ENCODE measurements around the gene ODAD2. TPM values are rescaled to one million over a fixed set of nuclear protein-coding genes. Genes with fewer than 3 reads are reported as not detected.
A peak's percentile ranks its signal among the peaks of the same experiment; 100 is the strongest.
"Not testable (repeated sequence)": the region's sequence is repeated elsewhere in the genome, so short reads cannot be mapped to it uniquely, and the experiment has no call there.

Gene ODAD2, protein sequence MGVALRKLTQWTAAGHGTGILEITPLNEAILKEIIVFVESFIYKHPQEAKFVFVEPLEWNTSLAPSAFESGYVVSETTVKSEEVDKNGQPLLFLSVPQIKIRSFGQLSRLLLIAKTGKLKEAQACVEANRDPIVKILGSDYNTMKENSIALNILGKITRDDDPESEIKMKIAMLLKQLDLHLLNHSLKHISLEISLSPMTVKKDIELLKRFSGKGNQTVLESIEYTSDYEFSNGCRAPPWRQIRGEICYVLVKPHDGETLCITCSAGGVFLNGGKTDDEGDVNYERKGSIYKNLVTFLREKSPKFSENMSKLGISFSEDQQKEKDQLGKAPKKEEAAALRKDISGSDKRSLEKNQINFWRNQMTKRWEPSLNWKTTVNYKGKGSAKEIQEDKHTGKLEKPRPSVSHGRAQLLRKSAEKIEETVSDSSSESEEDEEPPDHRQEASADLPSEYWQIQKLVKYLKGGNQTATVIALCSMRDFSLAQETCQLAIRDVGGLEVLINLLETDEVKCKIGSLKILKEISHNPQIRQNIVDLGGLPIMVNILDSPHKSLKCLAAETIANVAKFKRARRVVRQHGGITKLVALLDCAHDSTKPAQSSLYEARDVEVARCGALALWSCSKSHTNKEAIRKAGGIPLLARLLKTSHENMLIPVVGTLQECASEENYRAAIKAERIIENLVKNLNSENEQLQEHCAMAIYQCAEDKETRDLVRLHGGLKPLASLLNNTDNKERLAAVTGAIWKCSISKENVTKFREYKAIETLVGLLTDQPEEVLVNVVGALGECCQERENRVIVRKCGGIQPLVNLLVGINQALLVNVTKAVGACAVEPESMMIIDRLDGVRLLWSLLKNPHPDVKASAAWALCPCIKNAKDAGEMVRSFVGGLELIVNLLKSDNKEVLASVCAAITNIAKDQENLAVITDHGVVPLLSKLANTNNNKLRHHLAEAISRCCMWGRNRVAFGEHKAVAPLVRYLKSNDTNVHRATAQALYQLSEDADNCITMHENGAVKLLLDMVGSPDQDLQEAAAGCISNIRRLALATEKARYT
- 0.06 and 0.52 TPM in 2 replicates for total RNA-seq (2014; rRNA removed)
- 0.45 TPM for polyA plus RNA-seq (2012)

DNA sequence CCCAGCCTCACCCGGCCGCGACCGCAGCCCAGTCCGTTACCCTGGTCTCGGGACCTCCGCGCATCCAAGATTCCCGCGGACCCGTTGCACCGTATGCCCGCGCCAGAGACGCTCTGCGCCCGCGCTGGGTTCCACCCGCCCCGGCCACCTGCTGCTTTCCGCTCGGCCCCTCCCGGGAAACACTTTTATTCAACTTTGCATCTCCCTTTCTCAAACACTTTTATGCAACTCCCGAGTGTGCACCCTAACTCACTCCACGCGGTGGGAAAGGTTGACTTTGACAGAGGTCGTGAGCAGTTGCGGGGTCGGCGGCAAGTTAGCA, at the start of gene ODAD2:
Gene ODAD2, minus strand, starts transcription at position 126 of the 322 bp plus-strand sequence. CDS start 3,937 bp downstream, outside the sequence.
- no peak for DNase-seq (ENCODE audit: low read depth)

GRCh38 chr10:28047061-28047460, 48.2 kb upstream of the ODAD2 start:
- DNase-seq (ENCODE audit: low read depth): no peak

DNA sequence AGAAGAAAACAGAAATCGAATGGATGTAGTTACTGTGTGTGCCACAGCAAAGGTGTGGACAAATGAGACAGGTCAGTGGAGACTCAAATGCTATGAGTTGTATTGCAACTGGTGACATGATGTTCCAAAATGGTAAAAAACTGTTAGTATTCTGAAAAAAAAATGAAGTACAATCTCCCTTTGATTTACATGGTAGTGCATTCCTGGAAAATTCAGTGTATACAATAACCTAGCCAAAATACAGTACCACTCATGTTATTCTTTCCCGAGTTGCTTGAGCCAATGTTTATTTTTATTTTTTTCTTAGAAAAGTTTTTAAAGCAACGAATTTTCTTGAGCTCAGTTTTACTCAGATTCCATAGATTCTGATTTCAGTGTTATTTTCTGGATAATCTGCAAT, 47.7 kb upstream of the ODAD2 start:
- no peak for DNase-seq (ENCODE audit: low read depth)

DNA sequence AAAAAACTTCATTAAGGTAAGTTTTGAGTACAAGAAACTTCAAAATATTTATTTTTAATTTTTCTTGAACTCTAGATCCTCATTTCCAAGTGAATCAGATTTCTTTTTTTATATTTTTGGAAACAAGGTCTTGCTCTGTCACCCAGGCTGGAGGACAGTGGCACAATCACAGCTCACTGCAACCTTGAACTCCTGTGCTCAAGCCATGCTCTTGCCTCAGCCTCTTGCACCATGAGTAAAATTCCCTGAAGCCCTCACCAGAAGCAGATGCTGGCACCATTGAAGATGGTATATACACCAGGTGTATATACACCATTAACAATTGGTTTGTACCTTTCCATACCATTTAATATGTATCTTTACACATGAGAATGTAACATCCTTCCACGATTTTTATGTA, 45.1 kb upstream of the ODAD2 start:
- DNase-seq (ENCODE audit: low read depth): no peak

DNA sequence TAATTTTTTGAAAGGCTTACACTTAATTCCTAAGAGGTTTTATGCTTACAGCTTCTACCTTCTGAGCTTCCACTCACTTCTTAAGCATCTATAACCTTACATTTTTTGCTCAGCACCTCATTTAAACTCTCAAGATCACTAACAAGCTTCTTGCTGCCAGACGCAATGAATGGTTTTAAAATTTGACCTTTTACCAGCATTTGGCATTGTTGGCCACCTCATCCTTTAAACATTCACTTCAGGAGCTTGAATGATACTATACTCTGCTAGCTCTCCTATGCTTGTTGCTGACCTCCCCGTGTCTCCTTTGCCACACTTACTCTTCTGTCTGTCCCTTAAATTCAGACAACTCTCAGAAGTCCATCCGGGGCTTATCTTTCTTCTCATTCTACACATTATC, 37.7 kb upstream of the ODAD2 start:
- peak; percentile 42 for DNase-seq (ENCODE audit: low read depth)

DNA sequence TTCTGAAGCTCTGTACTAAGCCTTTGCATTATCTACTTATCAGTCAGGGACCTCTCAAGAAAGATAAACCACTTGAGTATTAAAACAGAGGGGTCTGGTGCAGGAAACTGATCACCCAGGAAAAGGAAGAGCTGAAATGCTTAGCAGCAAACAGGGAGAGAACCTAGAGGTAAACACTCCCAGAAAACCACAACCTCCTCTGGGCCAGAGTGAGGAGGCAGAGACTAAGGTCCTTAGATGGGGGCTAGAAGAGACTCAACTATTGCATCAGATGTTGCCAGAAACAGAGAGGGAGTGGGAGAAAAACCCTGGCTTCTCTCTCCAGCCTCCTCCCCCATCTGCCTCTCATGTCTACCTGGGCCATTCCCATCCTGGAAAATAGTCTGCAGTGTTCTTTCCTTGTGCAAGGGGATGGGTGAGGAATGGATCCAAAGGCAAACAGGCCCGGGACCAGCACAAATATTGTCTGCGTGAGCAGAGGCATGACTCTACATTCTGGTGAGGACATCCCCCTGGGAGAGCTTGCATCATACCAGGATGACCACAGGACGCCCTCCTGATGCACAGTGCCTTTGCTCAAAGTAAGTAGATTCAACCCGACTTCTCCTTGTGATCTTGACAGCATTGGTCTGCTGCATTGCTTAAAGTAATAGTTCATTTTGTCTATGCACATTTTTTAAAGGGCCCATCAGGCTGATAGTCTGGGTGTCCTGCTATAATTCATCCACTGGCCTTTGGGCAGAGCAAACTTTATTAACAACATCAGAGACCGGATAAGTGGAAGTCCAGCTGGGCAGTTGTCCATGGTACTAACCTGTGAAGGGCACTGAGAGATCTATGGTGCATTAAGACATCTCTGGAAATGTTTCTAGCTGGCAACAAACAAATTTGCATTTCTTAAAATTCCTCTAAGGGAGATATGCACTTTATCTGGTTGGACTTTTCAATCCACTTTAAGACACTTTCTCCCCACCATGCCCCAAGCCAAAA, 22.4 kb upstream of the ODAD2 start:
- DNase-seq (ENCODE audit: low read depth): no peak

DNA sequence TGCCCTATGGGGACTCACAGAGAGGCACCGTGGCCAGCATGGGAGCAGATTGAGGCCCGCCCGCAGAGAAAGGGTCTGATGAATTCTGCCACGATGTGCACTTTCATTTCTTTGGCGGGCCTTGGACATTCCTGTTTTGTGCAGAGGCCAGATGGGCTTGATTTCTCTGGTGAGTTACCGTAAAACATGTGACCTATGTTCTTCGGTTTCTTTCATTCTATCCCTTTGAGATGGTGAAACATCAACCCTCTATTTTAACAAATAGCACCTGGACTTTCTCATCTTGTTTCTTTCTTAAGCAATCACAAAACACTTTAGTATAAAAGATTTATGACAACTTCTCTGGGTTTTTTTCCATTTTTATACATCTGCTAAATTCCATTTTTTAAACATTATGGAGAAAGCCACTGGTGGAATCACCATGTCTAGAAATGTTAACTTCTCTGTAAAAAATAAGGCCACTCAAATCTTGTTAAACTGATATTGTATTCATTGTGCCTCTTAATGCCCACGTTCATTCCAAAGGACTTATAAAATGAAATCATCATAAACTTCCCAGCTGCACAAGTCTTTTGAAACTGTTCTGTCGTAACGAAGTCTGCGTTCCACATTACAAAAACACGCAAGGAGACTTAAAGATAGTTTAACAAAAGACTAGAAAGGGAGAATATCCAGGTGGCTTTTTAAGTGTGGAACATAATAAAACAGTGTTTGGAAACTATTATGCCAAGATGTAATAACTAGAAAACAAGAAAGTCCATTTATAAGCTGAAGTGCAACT, 21.4 kb upstream of the ODAD2 start:
- DNase-seq (ENCODE audit: low read depth): no peak

DNA sequence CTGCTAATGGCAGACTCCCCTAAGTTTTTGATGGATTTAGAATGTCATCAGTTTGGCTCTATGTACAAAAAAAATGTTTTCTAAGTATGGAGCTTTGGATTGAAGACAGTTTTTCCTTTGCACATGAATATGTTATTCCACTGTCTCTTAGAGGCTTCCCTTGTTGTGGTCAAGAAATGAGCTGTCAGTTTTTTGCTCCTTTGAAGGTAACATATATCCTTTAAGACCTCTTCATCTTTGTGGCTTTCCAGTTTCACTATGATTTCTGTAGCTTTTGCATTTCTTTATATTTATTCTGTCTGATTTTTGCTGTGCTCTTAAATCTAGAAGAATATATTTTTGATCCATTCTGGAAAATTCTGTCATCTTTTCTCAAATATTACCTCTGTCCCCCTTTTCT, 15.8 kb upstream of the ODAD2 start:
- no peak for DNase-seq (ENCODE audit: low read depth)

GRCh38 chr10:28012990-28013515, 14.2 kb upstream of the ODAD2 start:
- DNase-seq (ENCODE audit: low read depth): no peak

- no peak for DNase-seq (ENCODE audit: low read depth)
These were observed 11.9 kb upstream of the ODAD2 start for GRCh38 chr10:28010821-28011220.

DNA sequence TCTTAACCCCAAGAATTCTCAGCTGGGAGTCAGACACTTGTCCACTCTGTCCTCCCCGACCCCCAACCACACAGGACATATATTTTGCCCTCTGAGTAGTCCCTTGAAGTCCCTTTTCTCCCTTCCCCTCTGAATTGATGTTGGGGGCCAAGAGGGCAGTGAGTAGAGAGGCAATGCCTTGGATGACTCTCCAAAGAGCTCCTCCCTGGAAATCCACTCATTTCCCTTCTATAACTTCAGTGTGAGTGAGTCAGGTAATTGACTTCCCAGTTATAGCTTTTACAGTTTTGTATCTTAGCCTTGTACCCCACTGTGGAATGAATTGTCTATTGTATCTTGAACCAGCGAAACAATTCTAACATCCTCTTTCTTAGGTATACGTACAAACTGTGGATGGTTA, 9.2 kb upstream of the ODAD2 start:
- no peak for DNase-seq (ENCODE audit: low read depth)

- DNase-seq (ENCODE audit: low read depth): no peak
These were observed 2.5 kb upstream of the ODAD2 start for GRCh38 chr10:28001353-28001752.

DNA sequence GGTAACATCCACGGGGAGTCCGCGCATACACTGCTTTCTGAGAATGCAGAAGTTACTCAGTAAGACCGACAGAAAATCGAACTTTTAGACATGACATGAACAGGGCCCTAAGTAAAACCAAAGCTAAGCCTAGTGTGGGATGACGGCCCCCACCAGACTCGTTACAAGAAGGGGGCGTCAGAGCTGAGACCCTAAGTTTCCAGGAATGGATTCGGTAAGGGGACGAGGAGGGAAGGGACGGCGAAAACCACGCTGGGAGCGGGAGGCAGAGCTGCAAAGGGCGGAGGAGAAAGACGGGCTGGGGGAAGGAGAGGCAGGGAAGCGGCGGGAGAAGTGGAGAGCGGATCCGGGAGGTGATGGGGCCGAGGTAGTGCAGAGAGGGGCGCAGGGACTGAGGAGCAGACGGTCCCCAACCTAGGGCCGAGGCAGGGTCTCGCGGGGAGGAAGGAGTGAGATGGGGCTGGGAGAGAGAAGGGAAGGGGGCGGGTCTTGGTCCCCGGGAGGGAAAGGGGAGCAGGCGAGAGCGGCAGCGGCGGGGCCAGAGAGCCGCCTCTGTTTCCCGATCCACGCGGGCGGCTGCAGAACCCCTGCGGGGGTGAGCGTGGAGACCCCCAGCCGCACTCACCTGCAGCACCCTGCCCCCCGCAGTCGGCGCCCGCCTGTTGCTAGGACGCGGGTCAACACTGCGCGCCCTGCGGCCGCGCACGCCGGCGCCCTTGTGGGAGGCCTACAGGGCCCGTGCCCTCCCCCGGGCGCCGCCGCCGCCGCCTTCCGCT, 513 bp downstream of the ODAD2 start:
- no peak for DNase-seq (ENCODE audit: low read depth)

DNA sequence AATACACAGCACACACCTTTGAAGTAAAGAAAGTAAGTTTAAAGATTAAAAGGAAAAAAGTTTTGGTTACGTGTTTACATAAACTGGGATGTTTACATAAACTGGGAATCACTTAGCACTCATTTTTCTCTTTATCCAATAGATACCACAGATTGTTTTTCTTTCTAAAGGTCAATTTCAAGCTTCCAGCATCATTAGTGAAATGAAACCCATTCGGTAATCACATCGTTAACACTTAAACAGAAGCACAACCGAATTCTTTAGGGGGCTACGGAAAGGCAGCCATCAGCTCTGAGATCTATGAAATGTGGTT, 1.1 kb downstream of the ODAD2 start:
- DNase-seq (ENCODE audit: low read depth): no peak

GRCh38 chr10:27995311-27995710, 3.6 kb downstream of the ODAD2 start:
- DNase-seq (ENCODE audit: low read depth): no peak

DNA sequence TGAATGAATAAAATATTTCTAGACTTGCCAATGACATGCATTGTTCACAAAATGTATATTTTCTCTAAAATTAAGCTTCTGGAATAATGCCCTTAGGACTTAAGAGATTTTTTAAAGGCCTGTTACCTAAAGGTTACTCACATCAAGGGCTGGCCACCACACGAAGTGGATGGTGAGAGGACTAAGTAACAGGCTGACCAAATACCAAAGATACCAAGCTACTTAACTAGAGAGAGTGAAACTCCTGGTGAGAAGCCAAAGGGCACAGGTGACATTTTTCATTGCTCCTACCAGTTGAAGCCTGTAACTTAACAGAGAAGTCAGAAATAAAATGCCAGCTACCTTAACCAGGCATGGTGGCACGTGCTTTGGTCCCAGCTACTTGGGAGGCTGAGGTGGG, 9.5 kb downstream of the ODAD2 start:
- DNase-seq (ENCODE audit: low read depth): not testable (repeated sequence)

DNA sequence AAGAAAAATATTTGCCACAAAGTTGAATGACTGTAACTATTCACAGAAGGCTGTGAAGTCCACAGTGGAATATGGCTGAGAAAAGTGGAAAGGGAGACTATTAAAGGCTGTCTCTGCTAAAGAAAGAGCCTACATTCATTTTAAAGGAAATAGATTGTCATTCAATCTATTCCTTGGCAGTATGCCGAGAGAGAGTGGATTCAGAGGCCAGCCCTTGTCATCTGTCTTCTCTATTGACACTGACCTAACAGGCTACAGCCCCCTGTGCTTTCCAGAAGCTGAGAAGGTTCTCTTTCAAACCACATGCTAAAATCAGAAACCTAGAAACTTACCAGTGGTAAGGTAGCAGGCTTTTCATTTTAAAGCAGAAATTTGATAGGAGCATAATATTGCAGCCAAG, 12.1 kb downstream of the ODAD2 start:
- no peak for DNase-seq (ENCODE audit: low read depth)

GRCh38 chr10:27982875-27983543, 15.9 kb downstream of the ODAD2 start:
- DNase-seq (ENCODE audit: low read depth): no peak

DNA sequence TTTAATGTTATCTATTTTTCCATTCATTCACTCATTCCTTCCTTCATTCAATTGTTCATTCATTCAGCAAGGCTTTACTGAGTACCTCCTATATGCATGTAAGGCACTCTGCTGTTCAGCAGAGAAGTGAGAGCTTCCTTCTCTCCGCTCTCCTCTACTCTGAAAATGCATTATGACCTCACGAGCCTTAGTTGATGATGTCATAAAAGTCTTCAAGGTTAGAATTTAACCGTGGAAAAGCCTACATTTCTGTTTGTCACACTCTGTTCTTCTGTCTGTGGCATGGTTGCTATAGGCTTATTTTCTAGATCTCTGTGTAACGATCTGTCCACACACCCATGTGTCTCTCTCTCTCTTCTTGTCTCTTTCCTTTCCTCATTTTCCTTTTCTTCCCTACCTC, 17.1 kb downstream of the ODAD2 start:
- DNase-seq (ENCODE audit: low read depth): no peak
